Calu3 (cell line): ENCODE data around the gene OR2A5. TPM values are rescaled to one million over a fixed set of nuclear protein-coding genes. Genes with fewer than 3 reads are reported as not detected.
"Not testable (repeated sequence)": the region's sequence is repeated elsewhere in the genome, so short reads cannot be mapped to it uniquely, and the experiment has no call there.

ENCODE experiments used
- BruUV-seq: library from RNA; stranded (reverse); fragments of 400-500 nt; replicated peaks from 2 replicates; lab custom pipeline; 2021; lab: Mats Ljungman, UMichigan
- CTCF ChIA-PET: fragments of 300-600 bp; sonication (Branson Sonifier 250); formaldehyde crosslinking; loops from one replicate; lab custom pipeline; 2022; ENCODE audit warnings: antibody characterized with exemption; lab: Charles Lee
- DNase-seq: peaks from one replicate; pipeline ENCODE4 v3.0.0; 2022
- H3K27ac Mint-ChIP-seq: one replicate; pipeline ENCODE4 v1.8.0; 2022; ENCODE audit warnings: mixed read lengths; ENCODE audit not compliant: unreplicated experiment
- H3K27me3 Mint-ChIP-seq: one replicate; pipeline ENCODE4 v1.8.0; 2022; ENCODE audit warnings: mixed read lengths; ENCODE audit not compliant: unreplicated experiment
- H3K36me3 Mint-ChIP-seq: one replicate; pipeline ENCODE4 v1.8.0; 2022; ENCODE audit warnings: mild to moderate bottlenecking, moderate library complexity, mixed read lengths; ENCODE audit not compliant: insufficient read depth, unreplicated experiment
- H3K4me1 Mint-ChIP-seq: one replicate; pipeline ENCODE4 v1.8.0; 2022; ENCODE audit warnings: mild to moderate bottlenecking, low read depth, mixed read lengths; ENCODE audit not compliant: unreplicated experiment
- H3K4me3 Mint-ChIP-seq: one replicate; pipeline ENCODE4 v1.8.0; 2022; ENCODE audit warnings: mild to moderate bottlenecking, low read depth, moderate library complexity, mixed read lengths; ENCODE audit not compliant: unreplicated experiment
- H3K9me3 Mint-ChIP-seq: one replicate; pipeline ENCODE4 v1.8.0; 2022; ENCODE audit warnings: low read depth, mixed read lengths; ENCODE audit not compliant: unreplicated experiment
- intact Hi-C: fragments of 100-400 bp; cut with micrococcal nuclease; formaldehyde crosslinking; loops from one replicate; pipeline ENCODE4 v1.10.0; 2022; ENCODE audit not compliant: unreplicated experiment
- total RNA-seq: library from RNA; stranded (reverse); gene quantifications from 2 replicates; pipeline ENCODE4 v1.2.3, GENCODE V29; 2022
- TF ChIP-seq, protein P1 (sequence below): fragments of 200-600 bp; IDR thresholded peaks from one replicate; pipeline ENCODE4 v1.8.0; 2022; ENCODE audit warnings: antibody characterized with exemption; ENCODE audit not compliant: unreplicated experiment

Gene OR2A5
- total RNA-seq, 1 experiment from 2014 or later, result not detected

DNA sequence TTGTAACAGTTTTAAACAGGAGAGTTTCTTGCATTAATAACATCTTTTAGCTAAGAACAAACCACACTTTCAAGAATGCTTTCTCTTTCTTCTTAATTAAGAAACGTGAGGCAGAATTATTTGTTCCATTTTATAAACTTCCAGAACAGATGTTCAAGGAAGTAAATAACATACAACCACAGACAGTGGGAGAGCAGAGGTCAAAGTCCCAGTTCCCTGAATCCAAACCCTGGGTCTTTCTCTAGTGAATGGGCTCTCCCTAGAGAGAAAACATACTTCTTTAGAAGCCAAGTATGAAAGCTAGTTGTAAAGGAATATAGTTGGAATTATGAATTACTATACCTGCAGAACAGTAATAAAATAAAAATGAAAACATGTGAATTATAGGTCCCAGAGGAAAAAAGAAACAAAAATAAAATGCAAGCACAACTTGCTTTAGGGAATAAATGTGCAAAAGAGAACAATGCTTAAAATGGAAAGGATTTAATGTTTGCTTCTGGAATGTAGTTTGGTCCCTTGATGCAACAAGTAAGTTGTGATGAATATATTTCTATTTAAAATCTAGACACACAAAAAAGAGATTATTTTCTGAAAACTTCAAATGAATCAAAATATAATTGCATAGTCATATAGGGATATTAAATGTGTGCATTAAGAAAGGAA, 42.6 kb upstream of the OR2A5 start:
- intact Hi-C loops, result no loop called here
- no TSS peak for BruUV-seq

DNA sequence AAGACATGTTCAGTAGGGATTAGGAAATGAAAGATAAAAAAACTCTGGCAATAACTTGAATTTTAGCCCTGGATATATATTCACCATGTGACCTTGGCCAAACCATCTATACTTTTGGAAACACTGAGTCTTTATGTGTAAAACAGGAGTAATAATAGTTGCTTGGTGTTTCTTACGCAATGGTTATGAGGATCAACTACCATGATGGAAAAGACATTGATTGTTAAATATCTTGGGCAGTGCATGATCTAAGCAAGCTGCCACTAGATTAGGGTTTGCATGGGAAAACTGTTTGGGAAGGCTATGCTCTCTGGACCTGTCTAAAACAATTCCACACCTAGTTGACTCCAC, 42.1 kb upstream of the OR2A5 start:
- Mint-ChIP-seq H3K4me1 (no peaks in the 10 kb centered on the region), H3K36me3 (no peaks in the 10 kb centered on the region), H3K4me3 (no peak overlapping the region), H3K27ac (no peak overlapping the region), H3K9me3 (peaks cover 21% of the 10 kb centered on the region), H3K27me3 (peaks cover 17% of the 10 kb centered on the region)
- CTCF ChIA-PET, result no interaction called here
- BruUV-seq, result no TSS peak
- no peak for DNase-seq
- TF ChIP-seq, protein P1, sequence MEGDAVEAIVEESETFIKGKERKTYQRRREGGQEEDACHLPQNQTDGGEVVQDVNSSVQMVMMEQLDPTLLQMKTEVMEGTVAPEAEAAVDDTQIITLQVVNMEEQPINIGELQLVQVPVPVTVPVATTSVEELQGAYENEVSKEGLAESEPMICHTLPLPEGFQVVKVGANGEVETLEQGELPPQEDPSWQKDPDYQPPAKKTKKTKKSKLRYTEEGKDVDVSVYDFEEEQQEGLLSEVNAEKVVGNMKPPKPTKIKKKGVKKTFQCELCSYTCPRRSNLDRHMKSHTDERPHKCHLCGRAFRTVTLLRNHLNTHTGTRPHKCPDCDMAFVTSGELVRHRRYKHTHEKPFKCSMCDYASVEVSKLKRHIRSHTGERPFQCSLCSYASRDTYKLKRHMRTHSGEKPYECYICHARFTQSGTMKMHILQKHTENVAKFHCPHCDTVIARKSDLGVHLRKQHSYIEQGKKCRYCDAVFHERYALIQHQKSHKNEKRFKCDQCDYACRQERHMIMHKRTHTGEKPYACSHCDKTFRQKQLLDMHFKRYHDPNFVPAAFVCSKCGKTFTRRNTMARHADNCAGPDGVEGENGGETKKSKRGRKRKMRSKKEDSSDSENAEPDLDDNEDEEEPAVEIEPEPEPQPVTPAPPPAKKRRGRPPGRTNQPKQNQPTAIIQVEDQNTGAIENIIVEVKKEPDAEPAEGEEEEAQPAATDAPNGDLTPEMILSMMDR, result no peak
- intact Hi-C loops, result no loop called here

More for the DNA sequence above, 42.6 kb upstream of the OR2A5 start:
- no peak overlapping the region for H3K27ac Mint-ChIP-seq
- no peaks in the 10 kb centered on the region for H3K4me1 Mint-ChIP-seq
- peaks cover 21% of the 10 kb centered on the region for H3K9me3 Mint-ChIP-seq
- H3K4me3 Mint-ChIP-seq, result no peak overlapping the region
- peaks cover 22% of the 10 kb centered on the region for H3K27me3 Mint-ChIP-seq
- DNase-seq, result no peak
- TF ChIP-seq, protein P1, result no peak
- no peaks in the 10 kb centered on the region for H3K36me3 Mint-ChIP-seq
- CTCF ChIA-PET, result no interaction called here

DNA sequence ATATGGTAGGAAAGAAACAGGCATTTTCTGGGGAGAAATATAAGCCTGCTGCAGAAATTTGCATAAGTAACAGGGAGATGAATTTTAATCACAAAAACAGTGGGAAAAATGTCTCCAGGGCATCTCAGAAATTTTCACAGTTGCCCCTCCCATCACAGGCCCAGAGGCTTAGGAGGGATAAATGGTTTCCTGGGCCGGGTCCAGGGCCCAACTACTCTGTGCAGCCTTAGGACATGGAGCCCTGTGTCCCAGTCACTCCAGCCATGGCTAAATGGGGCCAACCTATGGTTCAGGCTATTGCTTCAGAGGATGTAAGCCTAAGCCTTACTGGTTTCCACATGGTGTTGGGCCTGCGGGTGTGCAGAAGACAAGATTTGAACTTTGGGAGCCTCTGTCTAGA, 39.4 kb upstream of the OR2A5 start:
- CTCF ChIA-PET, result no interaction called here
- Mint-ChIP-seq H3K27ac (no peak overlapping the region), H3K4me1 (no peaks in the 10 kb centered on the region), H3K27me3 (no peaks in the 10 kb centered on the region), H3K36me3 (no peaks in the 10 kb centered on the region), H3K4me3 (no peak overlapping the region), H3K9me3 (peaks cover 21% of the 10 kb centered on the region)
- no peak for DNase-seq
- TF ChIP-seq, protein P1, result no peak
- no TSS peak for BruUV-seq
- intact Hi-C loops, result no loop called here

DNA sequence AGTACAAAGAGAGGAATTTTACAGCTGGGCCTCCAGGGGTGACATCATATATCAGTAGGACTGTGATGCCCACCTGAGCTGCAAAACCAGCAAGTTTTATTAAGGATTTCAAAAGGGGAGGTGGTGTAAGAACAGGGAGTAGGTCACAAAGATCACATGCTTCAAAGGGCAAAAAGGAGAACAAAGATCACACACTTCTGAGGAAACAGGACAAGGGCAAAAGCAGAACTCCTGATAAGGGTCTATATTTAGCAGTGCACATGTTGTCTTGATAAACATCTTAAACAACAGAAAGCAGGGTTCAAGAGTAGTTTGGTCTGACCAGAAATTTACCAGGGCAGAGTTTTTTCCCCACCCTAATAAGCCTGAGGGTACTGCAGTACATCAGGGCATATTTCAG, 38.7 kb upstream of the OR2A5 start:
- H3K4me1 Mint-ChIP-seq, DNase-seq, H3K27me3 Mint-ChIP-seq, CTCF ChIA-PET, BruUV-seq, H3K27ac Mint-ChIP-seq, H3K4me3 Mint-ChIP-seq, intact Hi-C loops, H3K36me3 Mint-ChIP-seq: not testable (repeated sequence)
- peaks cover 15% of the 10 kb centered on the region for H3K9me3 Mint-ChIP-seq

DNA sequence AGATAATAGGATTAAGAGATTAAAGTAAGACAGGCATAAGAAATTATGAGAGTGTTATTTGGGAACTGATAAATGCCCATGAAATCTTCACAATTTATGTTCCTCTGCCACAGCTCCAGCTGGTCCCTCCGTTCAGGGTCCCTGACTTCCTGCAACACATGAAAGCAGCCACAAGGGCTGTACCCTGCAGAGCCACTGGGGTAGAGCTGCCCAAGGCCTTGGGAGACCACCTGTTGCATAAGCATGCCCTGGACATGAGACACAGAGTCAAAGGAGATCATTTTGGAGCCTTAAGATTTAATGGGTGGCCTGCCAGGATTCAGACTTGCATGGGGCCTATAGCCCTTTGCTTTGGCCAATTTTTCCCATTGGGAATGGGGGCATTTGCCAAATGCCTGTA, 37.9 kb upstream of the OR2A5 start:
- intact Hi-C loops, DNase-seq, H3K27me3 Mint-ChIP-seq, H3K27ac Mint-ChIP-seq, BruUV-seq, H3K36me3 Mint-ChIP-seq, H3K4me3 Mint-ChIP-seq, CTCF ChIA-PET, H3K4me1 Mint-ChIP-seq: not testable (repeated sequence)
- H3K9me3 Mint-ChIP-seq, result peaks cover 15% of the 10 kb centered on the region
